A549 (cell line): ENCODE data around the gene ATG101.

Experiments
- FOSB ChIP-seq: fragments of 250-450 bp; sonication (Bioruptor Pico); IDR thresholded peaks from 2 replicates; pipeline ENCODE4 v1.5.0; 2020; ENCODE audit warnings: mild to moderate bottlenecking, moderate library complexity
- HDAC2 ChIP-seq: fragments of 200-600 bp; sonication (generic); IDR thresholded peaks from 2 replicates; pipeline ENCODE4 v1.6.1; 2016
- HOXA7 ChIP-seq: fragments of 250-450 bp; sonication (Bioruptor Pico); IDR thresholded peaks from 2 replicates; pipeline ENCODE4 v1.5.0; 2020; ENCODE audit warnings: mild to moderate bottlenecking, moderate library complexity
- JUN ChIP-seq, 2 experiments: fragments of >200 bp; sonication (Bioruptor Twin); formaldehyde crosslinking; IDR thresholded peaks; 2 replicates in 1 of 2; 3 replicates in 1 of 2; pipeline ENCODE4 v1.6.1; 2016 to 2017
- POLR2A ChIP-seq: IDR thresholded peaks from 2 replicates; pipeline ENCODE4 v1.6.1; 2012; ENCODE audit warnings: mild to moderate bottlenecking, low read length
- SREBF2 ChIP-seq: fragments of 450-650 bp; IDR thresholded peaks from 2 replicates; pipeline ENCODE4 v1.6.1; 2014; ENCODE audit warnings: mild to moderate bottlenecking, moderate library complexity
- TF ChIP-seq, protein P1 (sequence below): fragments of >200 bp; sonication (Bioruptor Twin); formaldehyde crosslinking; IDR thresholded peaks from 3 replicates; pipeline ENCODE4 v1.5.1; 2016
- TF ChIP-seq, protein P2 (sequence below): IDR thresholded peaks from 2 replicates; pipeline ENCODE4 v1.6.1; 2012
- TF ChIP-seq, protein P3 (sequence below): fragments of 200-600 bp; sonication (generic); IDR thresholded peaks from 2 replicates; pipeline ENCODE4 v1.6.1; 2016; ENCODE audit warnings: antibody characterized with exemption, mild to moderate bottlenecking, moderate library complexity
- TF ChIP-seq, protein P4 (sequence below): fragments of >200 bp; sonication (Bioruptor Twin); formaldehyde crosslinking; IDR thresholded peaks from 3 replicates; pipeline ENCODE4 v1.6.1; 2016

DNA sequence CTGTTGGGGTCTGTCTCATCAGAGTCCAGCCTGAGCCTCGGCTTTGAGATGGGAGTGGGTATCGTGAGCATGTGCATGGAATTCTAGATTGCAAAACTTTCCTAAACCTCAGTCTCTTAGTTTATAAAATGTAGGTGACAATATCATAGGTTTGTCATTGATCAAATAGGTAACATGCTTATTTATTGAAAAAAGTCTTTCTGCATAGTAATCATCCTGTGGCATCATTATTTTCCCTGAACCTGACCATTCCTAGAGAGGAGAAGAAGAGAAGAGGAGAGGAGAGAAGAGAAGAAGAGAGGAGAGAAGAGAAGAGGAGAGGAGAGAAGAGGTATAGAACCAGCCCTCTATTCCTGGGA, 13.8 kb downstream of the ATG101 start:
- no peak for TF ChIP-seq FOSB (CRISPR knock-in tag)
- TF ChIP-seq POLR2A, result no peak
- TF ChIP-seq, protein P1, sequence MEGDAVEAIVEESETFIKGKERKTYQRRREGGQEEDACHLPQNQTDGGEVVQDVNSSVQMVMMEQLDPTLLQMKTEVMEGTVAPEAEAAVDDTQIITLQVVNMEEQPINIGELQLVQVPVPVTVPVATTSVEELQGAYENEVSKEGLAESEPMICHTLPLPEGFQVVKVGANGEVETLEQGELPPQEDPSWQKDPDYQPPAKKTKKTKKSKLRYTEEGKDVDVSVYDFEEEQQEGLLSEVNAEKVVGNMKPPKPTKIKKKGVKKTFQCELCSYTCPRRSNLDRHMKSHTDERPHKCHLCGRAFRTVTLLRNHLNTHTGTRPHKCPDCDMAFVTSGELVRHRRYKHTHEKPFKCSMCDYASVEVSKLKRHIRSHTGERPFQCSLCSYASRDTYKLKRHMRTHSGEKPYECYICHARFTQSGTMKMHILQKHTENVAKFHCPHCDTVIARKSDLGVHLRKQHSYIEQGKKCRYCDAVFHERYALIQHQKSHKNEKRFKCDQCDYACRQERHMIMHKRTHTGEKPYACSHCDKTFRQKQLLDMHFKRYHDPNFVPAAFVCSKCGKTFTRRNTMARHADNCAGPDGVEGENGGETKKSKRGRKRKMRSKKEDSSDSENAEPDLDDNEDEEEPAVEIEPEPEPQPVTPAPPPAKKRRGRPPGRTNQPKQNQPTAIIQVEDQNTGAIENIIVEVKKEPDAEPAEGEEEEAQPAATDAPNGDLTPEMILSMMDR, result no peak
- TF ChIP-seq, protein P2, sequence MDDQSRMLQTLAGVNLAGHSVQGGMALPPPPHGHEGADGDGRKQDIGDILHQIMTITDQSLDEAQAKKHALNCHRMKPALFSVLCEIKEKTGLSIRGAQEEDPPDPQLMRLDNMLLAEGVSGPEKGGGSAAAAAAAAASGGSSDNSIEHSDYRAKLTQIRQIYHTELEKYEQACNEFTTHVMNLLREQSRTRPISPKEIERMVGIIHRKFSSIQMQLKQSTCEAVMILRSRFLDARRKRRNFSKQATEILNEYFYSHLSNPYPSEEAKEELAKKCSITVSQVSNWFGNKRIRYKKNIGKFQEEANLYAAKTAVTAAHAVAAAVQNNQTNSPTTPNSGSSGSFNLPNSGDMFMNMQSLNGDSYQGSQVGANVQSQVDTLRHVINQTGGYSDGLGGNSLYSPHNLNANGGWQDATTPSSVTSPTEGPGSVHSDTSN, result no peak
- TF ChIP-seq, protein P3, sequence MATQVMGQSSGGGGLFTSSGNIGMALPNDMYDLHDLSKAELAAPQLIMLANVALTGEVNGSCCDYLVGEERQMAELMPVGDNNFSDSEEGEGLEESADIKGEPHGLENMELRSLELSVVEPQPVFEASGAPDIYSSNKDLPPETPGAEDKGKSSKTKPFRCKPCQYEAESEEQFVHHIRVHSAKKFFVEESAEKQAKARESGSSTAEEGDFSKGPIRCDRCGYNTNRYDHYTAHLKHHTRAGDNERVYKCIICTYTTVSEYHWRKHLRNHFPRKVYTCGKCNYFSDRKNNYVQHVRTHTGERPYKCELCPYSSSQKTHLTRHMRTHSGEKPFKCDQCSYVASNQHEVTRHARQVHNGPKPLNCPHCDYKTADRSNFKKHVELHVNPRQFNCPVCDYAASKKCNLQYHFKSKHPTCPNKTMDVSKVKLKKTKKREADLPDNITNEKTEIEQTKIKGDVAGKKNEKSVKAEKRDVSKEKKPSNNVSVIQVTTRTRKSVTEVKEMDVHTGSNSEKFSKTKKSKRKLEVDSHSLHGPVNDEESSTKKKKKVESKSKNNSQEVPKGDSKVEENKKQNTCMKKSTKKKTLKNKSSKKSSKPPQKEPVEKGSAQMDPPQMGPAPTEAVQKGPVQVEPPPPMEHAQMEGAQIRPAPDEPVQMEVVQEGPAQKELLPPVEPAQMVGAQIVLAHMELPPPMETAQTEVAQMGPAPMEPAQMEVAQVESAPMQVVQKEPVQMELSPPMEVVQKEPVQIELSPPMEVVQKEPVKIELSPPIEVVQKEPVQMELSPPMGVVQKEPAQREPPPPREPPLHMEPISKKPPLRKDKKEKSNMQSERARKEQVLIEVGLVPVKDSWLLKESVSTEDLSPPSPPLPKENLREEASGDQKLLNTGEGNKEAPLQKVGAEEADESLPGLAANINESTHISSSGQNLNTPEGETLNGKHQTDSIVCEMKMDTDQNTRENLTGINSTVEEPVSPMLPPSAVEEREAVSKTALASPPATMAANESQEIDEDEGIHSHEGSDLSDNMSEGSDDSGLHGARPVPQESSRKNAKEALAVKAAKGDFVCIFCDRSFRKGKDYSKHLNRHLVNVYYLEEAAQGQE, result no peak
- TF ChIP-seq SREBF2, result no peak
- no peak for TF ChIP-seq HOXA7 (CRISPR knock-in tag)
- TF ChIP-seq JUN (IDR thresholded peaks at IDR 0.05), result no peak
- TF ChIP-seq, protein P4, sequence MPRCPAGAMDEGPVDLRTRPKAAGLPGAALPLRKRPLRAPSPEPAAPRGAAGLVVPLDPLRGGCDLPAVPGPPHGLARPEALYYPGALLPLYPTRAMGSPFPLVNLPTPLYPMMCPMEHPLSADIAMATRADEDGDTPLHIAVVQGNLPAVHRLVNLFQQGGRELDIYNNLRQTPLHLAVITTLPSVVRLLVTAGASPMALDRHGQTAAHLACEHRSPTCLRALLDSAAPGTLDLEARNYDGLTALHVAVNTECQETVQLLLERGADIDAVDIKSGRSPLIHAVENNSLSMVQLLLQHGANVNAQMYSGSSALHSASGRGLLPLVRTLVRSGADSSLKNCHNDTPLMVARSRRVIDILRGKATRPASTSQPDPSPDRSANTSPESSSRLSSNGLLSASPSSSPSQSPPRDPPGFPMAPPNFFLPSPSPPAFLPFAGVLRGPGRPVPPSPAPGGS, result no peak
- no peak for TF ChIP-seq HDAC2
